Activated CD4-positive, alpha-beta T cell treated with anti-CD3 and anti-CD28 coated beads, Interleukin-2, amount 10 ng/mL, durations not matched to agents 24 days and 14 days (primary cell): ENCODE measurements around the gene TRPM2. TPM values are rescaled to one million over a fixed set of nuclear protein-coding genes. Genes with fewer than 3 reads are reported as not detected.

Experiments
- DNase-seq: peaks from one replicate; pipeline ENCODE4 v3.0.0; 2022
- H3K27ac Mint-ChIP-seq: one replicate; pipeline ENCODE4 v1.8.0; 2022; ENCODE audit warnings: mild to moderate bottlenecking, mixed read lengths
- H3K27me3 Mint-ChIP-seq: one replicate; pipeline ENCODE4 v1.8.0; 2022; ENCODE audit warnings: mixed read lengths
- H3K36me3 Mint-ChIP-seq: one replicate; pipeline ENCODE4 v1.8.0; 2022; ENCODE audit warnings: low read depth, mild to moderate bottlenecking, mixed read lengths
- H3K4me1 Mint-ChIP-seq: one replicate; pipeline ENCODE4 v1.8.0; 2021; ENCODE audit warnings: mixed read lengths
- H3K4me3 Mint-ChIP-seq: one replicate; pipeline ENCODE4 v1.8.0; 2022; ENCODE audit warnings: mild to moderate bottlenecking, moderate library complexity, mixed read lengths
- H3K9me3 Mint-ChIP-seq: one replicate; pipeline ENCODE4 v1.8.0; 2021; ENCODE audit warnings: mixed read lengths
- intact Hi-C: fragments of 100-400 bp; cut with micrococcal nuclease; formaldehyde crosslinking; loops from one replicate; pipeline ENCODE4 v1.15.1; 2023
- total RNA-seq: library from RNA; stranded (reverse); gene quantifications from 2 replicates; pipeline ENCODE4 v1.2.3, GENCODE V29; 2022

Gene TRPM2
- total RNA-seq, 1 donor from 2014 or later, result 9.8 TPM

- intact Hi-C loops, result no loop called here
- Mint-ChIP-seq H3K9me3 (peaks cover 3% of the 10 kb centered on the region), H3K4me3 (no peak overlapping the region), H3K27ac (no peak overlapping the region), H3K4me1 (no peaks in the 10 kb centered on the region), H3K36me3 (peaks cover 18% of the 10 kb centered on the region), H3K27me3 (no peaks in the 10 kb centered on the region)
- DNase-seq, result no peak
Measured at GRCh38 chr21:44436111-44436611, 82.7 kb downstream of the TRPM2 start.

- no peak overlapping the region for H3K27ac Mint-ChIP-seq
- no peak for DNase-seq
- intact Hi-C loops, result no loop called here
- H3K4me1 Mint-ChIP-seq, result no peaks in the 10 kb centered on the region
- no peak overlapping the region for H3K4me3 Mint-ChIP-seq
- no peaks in the 10 kb centered on the region for H3K9me3 Mint-ChIP-seq
- H3K36me3 Mint-ChIP-seq, result peaks cover 14% of the 10 kb centered on the region
- H3K27me3 Mint-ChIP-seq, result no peaks in the 10 kb centered on the region
Measured at GRCh38 chr21:44436958-44437357, 83.5 kb downstream of the TRPM2 start.

- intact Hi-C loops, result no loop called here
- no peak overlapping the region for H3K27ac Mint-ChIP-seq
- no peak overlapping the region for H3K4me3 Mint-ChIP-seq
- no peaks in the 10 kb centered on the region for H3K27me3 Mint-ChIP-seq
- DNase-seq, result no peak
- peaks cover 12% of the 10 kb centered on the region for H3K36me3 Mint-ChIP-seq
- no peaks in the 10 kb centered on the region for H3K4me1 Mint-ChIP-seq
- H3K9me3 Mint-ChIP-seq, result no peaks in the 10 kb centered on the region
Measured at GRCh38 chr21:44437371-44437695, 83.9 kb downstream of the TRPM2 start.

- no peaks in the 10 kb centered on the region for H3K27me3 Mint-ChIP-seq
- DNase-seq, result no peak
- intact Hi-C loops, result no loop called here
- no peak overlapping the region for H3K4me3 Mint-ChIP-seq
- no peaks in the 10 kb centered on the region for H3K9me3 Mint-ChIP-seq
- H3K4me1 Mint-ChIP-seq, result no peaks in the 10 kb centered on the region
- H3K36me3 Mint-ChIP-seq, result peaks cover 12% of the 10 kb centered on the region
- no peak overlapping the region for H3K27ac Mint-ChIP-seq
Measured at GRCh38 chr21:44437696-44438431, 84.4 kb downstream of the TRPM2 start.

GRCh38 chr21:44438531-44439210 lies 85.2 kb downstream of the TRPM2 start:
- Mint-ChIP-seq H3K27me3 (no peaks in the 10 kb centered on the region), H3K36me3 (peaks cover 12% of the 10 kb centered on the region), H3K4me1 (no peaks in the 10 kb centered on the region), H3K9me3 (no peaks in the 10 kb centered on the region), H3K4me3 (no peak overlapping the region), H3K27ac (no peak overlapping the region)
- no peak for DNase-seq
- intact Hi-C loops, result no loop called here

DNA sequence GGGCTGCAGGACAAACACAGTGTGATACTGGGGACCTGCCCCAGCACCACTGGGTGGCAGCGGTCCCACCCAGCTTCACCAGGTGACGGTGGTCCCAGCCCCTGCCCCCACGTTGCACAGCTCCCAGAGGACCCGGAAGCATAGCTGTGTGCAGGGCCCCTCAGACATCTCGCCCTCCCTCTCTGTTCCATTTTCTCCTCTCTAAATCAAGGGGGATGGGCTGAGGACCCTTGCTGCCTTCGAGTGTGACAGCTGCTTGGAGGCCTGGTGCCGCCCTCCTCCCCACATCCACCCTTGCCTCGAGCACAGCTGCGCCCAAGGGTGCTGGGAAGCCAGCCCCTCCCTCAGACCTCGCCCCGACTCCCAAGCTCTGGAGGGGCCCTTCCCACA lies 85.8 kb downstream of the TRPM2 start:
- Mint-ChIP-seq H3K36me3 (peaks cover 12% of the 10 kb centered on the region), H3K4me1 (no peaks in the 10 kb centered on the region), H3K27me3 (no peaks in the 10 kb centered on the region), H3K4me3 (no peak overlapping the region), H3K9me3 (no peaks in the 10 kb centered on the region), H3K27ac (no peak overlapping the region)
- no peak for DNase-seq
- intact Hi-C loops, result no loop called here

DNA sequence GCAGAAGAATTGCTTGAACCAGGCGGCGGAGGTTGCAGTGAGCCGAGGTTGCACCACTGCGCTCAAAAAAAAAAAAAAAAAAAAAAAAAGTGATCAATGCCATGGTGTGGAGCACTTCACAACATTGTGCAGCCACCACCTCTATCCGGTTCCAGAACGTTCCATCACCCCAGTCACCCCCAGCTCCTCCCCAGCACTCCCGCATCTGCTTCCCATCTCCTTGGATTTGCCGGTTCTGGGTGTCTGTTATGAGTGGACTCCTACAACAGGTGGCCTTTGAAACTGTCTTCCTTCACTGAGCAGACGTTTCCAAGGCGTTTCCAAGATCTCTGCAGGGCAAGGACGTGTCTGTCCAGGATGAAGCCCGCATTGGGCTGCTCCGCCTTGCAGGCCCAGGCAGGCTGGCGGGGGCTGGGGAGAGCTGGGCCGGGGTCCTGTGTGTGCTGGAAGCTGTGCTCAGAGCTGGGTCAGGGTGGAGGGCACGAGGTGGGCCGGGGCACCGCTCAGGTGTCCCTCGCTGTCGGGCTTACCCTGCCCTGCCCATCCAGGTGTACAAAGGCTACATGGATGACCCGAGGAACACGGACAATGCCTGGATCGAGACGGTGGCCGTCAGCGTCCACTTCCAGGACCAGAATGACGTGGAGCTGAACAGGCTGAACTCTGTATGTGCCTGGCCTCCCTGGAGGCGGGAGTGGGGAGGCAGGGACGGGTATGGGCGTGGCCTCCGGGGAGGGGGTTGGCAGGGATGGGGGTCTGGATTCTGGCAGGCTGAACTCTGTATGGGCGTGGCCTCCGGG lies 87.0 kb downstream of the TRPM2 start:
- Mint-ChIP-seq H3K36me3 (peaks cover 9% of the 10 kb centered on the region), H3K27me3 (no peaks in the 10 kb centered on the region), H3K4me3 (no peak overlapping the region), H3K4me1 (no peaks in the 10 kb centered on the region), H3K27ac (no peak overlapping the region), H3K9me3 (no peaks in the 10 kb centered on the region)
- intact Hi-C loops, result no loop called here
- no peak for DNase-seq

DNA sequence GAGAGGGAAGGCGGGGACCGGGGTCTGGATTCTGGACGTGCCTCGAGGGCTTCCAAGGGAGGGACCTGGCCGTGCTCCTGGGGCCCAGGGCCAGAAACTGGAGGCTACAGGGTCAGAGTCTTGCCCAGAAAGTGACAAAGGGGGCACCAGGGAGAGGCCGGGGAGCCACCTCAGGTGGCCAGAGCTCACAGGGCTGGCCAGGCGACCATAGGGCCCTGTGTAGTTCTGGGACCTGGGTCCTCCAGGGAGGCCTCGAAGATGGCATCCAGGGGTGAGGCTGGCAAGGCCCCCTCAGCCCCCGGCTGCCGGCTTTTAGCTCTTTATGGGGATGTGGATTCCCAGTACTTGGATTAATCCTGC lies 87.6 kb downstream of the TRPM2 start:
- H3K27me3 Mint-ChIP-seq, result no peaks in the 10 kb centered on the region
- no peak for DNase-seq
- H3K27ac Mint-ChIP-seq, result no peak overlapping the region
- intact Hi-C loops, result no loop called here
- H3K36me3 Mint-ChIP-seq, result peaks cover 4% of the 10 kb centered on the region
- no peaks in the 10 kb centered on the region for H3K9me3 Mint-ChIP-seq
- H3K4me3 Mint-ChIP-seq, result no peak overlapping the region
- H3K4me1 Mint-ChIP-seq, result no peaks in the 10 kb centered on the region

- no peak overlapping the region for H3K27ac Mint-ChIP-seq
- no peaks in the 10 kb centered on the region for H3K9me3 Mint-ChIP-seq
- no peaks in the 10 kb centered on the region for H3K4me1 Mint-ChIP-seq
- no peak overlapping the region for H3K4me3 Mint-ChIP-seq
- intact Hi-C loops, result no loop called here
- peaks cover 4% of the 10 kb centered on the region for H3K36me3 Mint-ChIP-seq
- H3K27me3 Mint-ChIP-seq, result peaks cover 3% of the 10 kb centered on the region
- DNase-seq, result no peak
Measured at GRCh38 chr21:44441581-44442265, 88.3 kb downstream of the TRPM2 start.

DNA sequence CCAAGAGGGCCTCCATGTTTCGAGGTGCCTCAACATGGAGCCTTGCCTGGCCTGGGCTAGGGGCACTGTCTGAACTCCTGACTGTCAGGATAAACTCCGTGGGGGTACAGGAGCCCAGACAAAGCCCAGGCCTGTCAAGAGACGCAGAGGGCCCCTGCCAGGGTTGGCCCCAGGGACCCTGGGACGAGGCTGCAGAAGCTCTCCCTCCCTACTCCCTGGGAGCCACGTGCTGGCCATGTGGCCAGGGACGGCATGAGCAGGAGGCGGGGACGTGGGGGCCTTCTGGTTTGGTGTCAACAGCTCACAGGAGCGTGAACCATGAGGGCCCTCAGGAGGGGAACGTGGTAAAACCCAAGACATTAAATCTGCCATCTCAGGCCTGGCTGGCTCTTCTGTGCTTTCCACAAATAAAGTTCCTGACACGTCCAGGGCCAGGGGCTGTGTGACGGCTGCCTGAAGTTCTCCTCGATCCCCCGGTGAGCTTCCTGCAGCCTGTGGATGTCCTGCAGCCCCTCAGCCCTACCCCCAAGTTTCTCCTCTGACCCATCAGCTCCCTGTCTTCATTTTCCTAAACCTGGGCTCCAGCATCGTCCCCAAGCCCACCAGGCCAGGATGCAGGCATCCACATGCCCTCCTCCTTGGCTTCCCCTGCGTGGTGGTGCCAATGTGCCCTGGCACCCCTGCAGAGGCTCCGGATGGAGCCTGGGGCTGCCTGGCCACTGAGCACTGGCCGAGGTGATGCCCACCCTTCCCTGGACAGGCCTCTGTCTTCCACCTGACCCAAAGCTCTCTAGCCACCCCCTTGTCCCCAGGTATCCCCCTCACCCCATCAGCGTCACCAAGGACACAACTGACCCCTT lies 89.1 kb downstream of the TRPM2 start:
- H3K27ac Mint-ChIP-seq, result no peak overlapping the region
- DNase-seq, result no peak
- intact Hi-C loops, result no loop called here
- H3K4me3 Mint-ChIP-seq, result no peak overlapping the region
- H3K9me3 Mint-ChIP-seq, result no peaks in the 10 kb centered on the region
- H3K36me3 Mint-ChIP-seq, result peaks cover 4% of the 10 kb centered on the region
- no peaks in the 10 kb centered on the region for H3K4me1 Mint-ChIP-seq
- H3K27me3 Mint-ChIP-seq, result peaks cover 3% of the 10 kb centered on the region

DNA sequence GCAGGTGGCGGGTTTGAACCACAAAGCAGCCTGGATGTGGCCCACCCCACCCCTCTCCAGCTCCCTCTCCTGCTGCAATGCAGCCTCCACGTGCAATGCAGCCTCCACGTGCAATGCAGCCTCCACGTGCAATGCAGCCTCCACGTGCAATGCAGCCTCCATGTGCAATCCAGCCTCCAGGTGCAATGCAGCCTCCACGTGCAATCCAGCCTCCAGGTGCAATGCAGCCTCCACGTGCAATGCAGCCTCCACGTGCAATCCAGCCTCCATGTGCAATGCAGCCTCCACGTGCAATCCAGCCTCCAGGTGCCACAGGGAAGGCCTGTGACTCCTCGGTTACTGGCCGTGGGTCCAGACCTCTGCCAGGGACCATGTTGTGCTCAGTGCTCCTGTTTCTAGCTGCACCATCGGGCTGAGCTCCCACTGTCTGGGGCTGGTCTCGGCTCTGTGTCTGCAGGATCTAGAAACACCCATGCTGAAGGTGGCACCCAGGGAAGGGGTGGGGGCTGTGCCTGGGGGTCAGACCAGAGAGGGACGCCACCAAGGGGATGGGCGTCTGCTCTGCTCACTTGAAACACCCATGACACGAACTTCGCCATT lies 90.0 kb downstream of the TRPM2 start:
- intact Hi-C loops, result no loop called here
- H3K9me3 Mint-ChIP-seq, result no peaks in the 10 kb centered on the region

DNA sequence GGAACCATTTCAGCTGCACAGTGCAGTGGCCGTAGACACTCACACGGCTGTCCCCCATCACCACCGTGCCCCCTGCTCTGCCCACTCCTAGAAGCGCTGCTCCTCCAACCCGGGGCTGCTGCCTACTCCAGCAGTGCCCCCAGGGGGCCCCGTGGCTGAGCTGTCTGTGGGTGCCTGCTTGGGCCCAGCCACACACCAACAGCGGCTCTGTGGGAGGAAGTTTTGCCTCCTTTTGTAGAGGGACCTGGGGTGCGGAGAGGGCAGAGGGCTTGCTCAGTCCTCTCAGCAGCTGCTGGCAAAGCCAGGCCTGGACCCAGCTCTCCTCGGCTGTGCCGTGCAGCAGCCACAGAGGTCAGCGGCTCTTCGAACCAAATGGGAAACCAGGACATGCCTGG lies 90.5 kb downstream of the TRPM2 start:
- Mint-ChIP-seq H3K36me3 (peaks cover 4% of the 10 kb centered on the region), H3K27ac (no peak overlapping the region), H3K4me1 (no peaks in the 10 kb centered on the region), H3K4me3 (no peak overlapping the region), H3K9me3 (no peaks in the 10 kb centered on the region), H3K27me3 (peaks cover 3% of the 10 kb centered on the region)
- intact Hi-C loops, result no loop called here
- no peak for DNase-seq

More for the DNA sequence above, 90.0 kb downstream of the TRPM2 start:
- Mint-ChIP-seq H3K27me3 (peaks cover 3% of the 10 kb centered on the region), H3K4me1 (no peaks in the 10 kb centered on the region), H3K4me3 (no peak overlapping the region), H3K27ac (peak overlapping the region; percentile 20), H3K36me3 (peaks cover 4% of the 10 kb centered on the region)
- DNase-seq, result no peak
